K562 (cell line): ENCODE measurements around the gene HRC. TPM values are rescaled to one million over a fixed set of nuclear protein-coding genes. Genes with fewer than 3 reads are reported as not detected.
A peak's percentile ranks its signal among the peaks of the same experiment; 100 is the strongest.

Source experiments
- ATF4 ChIP-seq: fragments of 450-650 bp; formaldehyde crosslinking; IDR thresholded peaks from 2 replicates; pipeline ENCODE4 v1.4.0; 2022; ENCODE audit warnings: mild to moderate bottlenecking, moderate library complexity
- BRD9 ChIP-seq: fragments of 450-650 bp; IDR thresholded peaks from 2 replicates; pipeline ENCODE4 v1.6.1; 2018; ENCODE audit warnings: low read depth; ENCODE audit not compliant: partially characterized antibody
- CBX5 ChIP-seq: IDR thresholded peaks from 2 replicates; pipeline ENCODE4 v1.6.1; 2014; ENCODE audit warnings: low read depth, borderline replicate concordance
- CBX8 ChIP-seq: fragments of 200-600 bp; sonication (generic); IDR thresholded peaks from 2 replicates; pipeline ENCODE4 v1.6.1; 2012; ENCODE audit warnings: borderline replicate concordance, mixed run types, low read depth, mild to moderate bottlenecking, moderate library complexity, mixed read lengths, low read length, control low read depth, inconsistent platforms; ENCODE audit not compliant: poor library complexity, severe bottlenecking; ENCODE audit errors: extremely low read depth
- CREB3L1 ChIP-seq: fragments of 450-650 bp; IDR thresholded peaks from 2 replicates; pipeline ENCODE4 v1.6.1; 2014; ENCODE audit warnings: low read depth, mild to moderate bottlenecking, moderate library complexity, borderline replicate concordance
- EP400 ChIP-seq: fragments of 450-650 bp; IDR thresholded peaks from 2 replicates; pipeline ENCODE4 v1.6.1; 2017; ENCODE audit warnings: antibody characterized with exemption, mild to moderate bottlenecking, moderate library complexity
- JUN ChIP-seq, 2 experiments: sonication (generic) in 1 of 2; formaldehyde crosslinking in 1 of 2; IDR thresholded peaks; 2 replicates each; pipeline versions ENCODE4 v1.6.1 to v1.8.0; 2012 to 2022; ENCODE audit warnings: borderline replicate concordance in 2 of 2, mild to moderate bottlenecking in 2 of 2, improper control_type of control experiment in 1 of 2, low read depth in 1 of 2, low read length in 1 of 2, missing genetic modification reagents in 1 of 2
- KDM2B ChIP-seq: fragments of 250-450 bp; sonication (Bioruptor Pico); IDR thresholded peaks from 2 replicates; pipeline ENCODE4 v1.8.0; 2021; ENCODE audit warnings: mild to moderate bottlenecking, moderate library complexity
- MAX ChIP-seq: sonication (generic); formaldehyde crosslinking; IDR thresholded peaks from 2 replicates; pipeline ENCODE4 v1.9.0; 2022; ENCODE audit warnings: mild to moderate bottlenecking, missing genetic modification reagents
- MTA2 ChIP-seq: fragments of 450-650 bp; IDR thresholded peaks from 2 replicates; pipeline ENCODE4 v1.6.1; 2016; ENCODE audit warnings: low read depth
- NONO ChIP-seq, 2 experiments: fragments of 200-400 bp in 1 of 2; fragments of 450-650 bp in 1 of 2; formaldehyde crosslinking in 1 of 2; IDR thresholded peaks; 2 replicates each; pipeline ENCODE4 v1.6.1; 2017; ENCODE audit warnings: low read depth in 2 of 2, mild to moderate bottlenecking in 2 of 2, moderate library complexity in 2 of 2, low read length in 1 of 2
- PREB ChIP-seq: sonication (generic); formaldehyde crosslinking; IDR thresholded peaks from 2 replicates; pipeline ENCODE4 v1.8.1; 2023; ENCODE audit warnings: mild to moderate bottlenecking, missing genetic modification reagents
- RBBP5 ChIP-seq: fragments of 200-600 bp; sonication (generic); IDR thresholded peaks from 2 replicates; pipeline ENCODE4 v1.6.1; 2012; ENCODE audit warnings: borderline replicate concordance, mild to moderate bottlenecking, low read length, control low read depth, inconsistent platforms; ENCODE audit not compliant: insufficient read depth, poor library complexity, severe bottlenecking
- SMARCE1 ChIP-seq: fragments of 450-650 bp; IDR thresholded peaks from 2 replicates; pipeline ENCODE4 v1.7.1; 2016; ENCODE audit warnings: mild to moderate bottlenecking
- TRIM25 ChIP-seq: fragments of 450-650 bp; IDR thresholded peaks from 2 replicates; pipeline ENCODE4 v1.7.0; 2016; ENCODE audit warnings: borderline replicate concordance
- ZNF175 ChIP-seq: fragments of 200-800 bp; sonication (Bioruptor generic); IDR thresholded peaks from 2 replicates; pipeline ENCODE4 v1.6.1; 2016; ENCODE audit warnings: low read depth, mild to moderate bottlenecking, missing genetic modification characterization, missing compliant biosample characterization
- ZNF212 ChIP-seq: fragments of 450-650 bp; formaldehyde crosslinking; IDR thresholded peaks from 2 replicates; pipeline ENCODE4 v1.4.0; 2020; ENCODE audit warnings: mild to moderate bottlenecking
- ZNF263 ChIP-seq: sonication (generic); formaldehyde crosslinking; IDR thresholded peaks from 2 replicates; pipeline ENCODE4 v1.8.0; 2022; ENCODE audit warnings: mild to moderate bottlenecking, missing genetic modification reagents, borderline replicate concordance
- ZNF639 ChIP-seq, 2 experiments: fragments of 200-800 bp in 1 of 2; sonication (Bioruptor generic) in 1 of 2; sonication (generic) in 1 of 2; formaldehyde crosslinking in 1 of 2; IDR thresholded peaks in 1 of 2; conservative IDR thresholded peaks in 1 of 2; 2 replicates each; pipeline versions ENCODE4 v1.5.0 to v1.6.1; 2016 to 2020; ENCODE audit warnings: missing compliant biosample characterization in 1 of 2, missing genetic modification characterization in 1 of 2, missing genetic modification reagents in 1 of 2
- ZNF75A ChIP-seq: fragments of 450-650 bp; formaldehyde crosslinking; IDR thresholded peaks from 2 replicates; pipeline ENCODE4 v1.4.0; 2020; ENCODE audit warnings: mild to moderate bottlenecking
- polyA plus RNA-seq, 8 experiments: library from polyadenylated mRNA; depleted of rRNA in 4 of 8; stranded (reverse) in 5 of 8; unstranded in 3 of 8; fragments of >200 nt; fragmentation: Nextera tagmentation in 2 of 8; fragmentation: Illumina TruSeq in 1 of 8; extraction: Ambion mirVana in 2 of 8; extraction: Trizol in 1 of 8; gene quantifications; 2 replicates each; pipeline versions ENCODE4 v1.2.1 to v1.2.3, GENCODE V29; 2011 to 2014; ENCODE audit warnings: inconsistent platforms in 1 of 8, missing spikeins in 1 of 8
- total RNA-seq, 7 experiments: library from RNA; depleted of rRNA in 6 of 7; stranded (reverse); fragments of >200 nt in 6 of 7; fragmentation: Illumina TruSeq in 2 of 7; extraction: Trizol in 2 of 7; gene quantifications; 2 replicates each; pipeline versions ENCODE4 v1.2.1 to v1.2.3, GENCODE V29; 2011 to 2021; ENCODE audit warnings: low replicate concordance in 1 of 7

The HRC gene
- total and polyA plus RNA-seq, 9 of the 15 experiments (the other 6 are each of a cell fraction or from before 2014, with no cell fraction given): 0.66 to 18.7 (median 13.1) TPM

GRCh38 chr19:49129238-49129583, 26.0 kb downstream of the HRC start (continued):
- no peak for TF ChIP-seq RBBP5
- peak; percentile 8; the same call in 1 of the 2 replicates for TF ChIP-seq JUN (IDR thresholded peaks at IDR 0.05; ENCODE audit: borderline replicate concordance, low read depth, low read length)
- no peak for TF ChIP-seq JUN (CRISPR knock-in tag; IDR thresholded peaks at IDR 0.05; ENCODE audit: borderline replicate concordance)
- TF ChIP-seq ATF4 (CRISPR knock-in tag): no peak
- no peak for TF ChIP-seq MTA2
- no peak for TF ChIP-seq ZNF212 (CRISPR knock-in tag)
- TF ChIP-seq ZNF639 (CRISPR knock-in tag; conservative IDR thresholded peaks at IDR 0.05 in 1 of 2, IDR thresholded peaks at IDR 0.05 in 1 of 2): no peak
- TF ChIP-seq CBX8: no peak
- peak; percentile 80 for TF ChIP-seq ZNF263 (CRISPR knock-in tag)
- TF ChIP-seq KDM2B (CRISPR knock-in tag): no peak
- TF ChIP-seq TRIM25: no peak
- no peak for TF ChIP-seq NONO (IDR thresholded peaks at IDR 0.05; ENCODE audit: low read depth in 2 of 2, low read length in 1 of 2)
- no peak for TF ChIP-seq BRD9
- TF ChIP-seq ZNF175 (CRISPR knock-in tag): no peak
- no peak for TF ChIP-seq SMARCE1
- TF ChIP-seq EP400: peak; percentile 81
- TF ChIP-seq ZNF75A: no peak
- TF ChIP-seq CREB3L1: 0 out of 2 replicates have a peak, but pooled peaks have one; percentile 47
- TF ChIP-seq CBX5: no peak
- TF ChIP-seq MAX (CRISPR knock-in tag): peak; percentile 75
- TF ChIP-seq PREB (CRISPR knock-in tag): no peak
